ENCODE results near the gene SURF4. TPM values are rescaled to one million over a fixed set of nuclear protein-coding genes. Genes with fewer than 3 reads are reported as not detected.

Gene SURF4
- total RNA-seq, 1 donor from 2014 or later = 243 TPM

DNA sequence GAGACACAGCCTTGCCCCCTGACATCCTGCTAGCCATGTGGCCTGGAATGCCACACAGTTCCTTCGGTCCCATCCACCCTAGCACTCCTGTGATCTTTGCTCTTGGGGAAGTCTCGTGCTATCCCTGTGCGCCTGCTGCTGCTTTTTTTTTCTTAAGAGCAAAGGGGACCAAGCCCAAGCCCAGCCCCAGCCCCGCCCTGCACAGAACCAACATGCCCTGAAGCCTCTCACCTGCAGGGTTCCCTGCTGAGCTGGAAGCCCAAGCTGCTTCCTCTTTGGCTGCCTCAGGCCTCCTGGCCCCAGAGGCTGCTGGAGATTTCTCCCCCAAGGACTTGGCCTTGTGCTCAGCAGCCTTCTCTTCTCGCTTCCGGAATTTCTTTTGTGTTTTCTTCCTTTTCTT is 41.7 kb downstream of the SURF4 start:
- Mint-ChIP-seq H3K4me3 (ENCODE audit: unreplicated experiment) (peak overlapping the region; percentile 19), H3K4me1 (ENCODE audit: low read depth) (peaks cover 19% of the 10 kb centered on the region), H3K27me3 (ENCODE audit: low read depth) (no peaks in the 10 kb centered on the region), H3K36me3 (ENCODE audit: low read depth) (peaks cover 21% of the 10 kb centered on the region), H3K9me3 (ENCODE audit: low read depth) (no peaks in the 10 kb centered on the region), H3K27ac (ENCODE audit: unreplicated experiment) (no peak overlapping the region)
- peak; percentile 30 for DNase-seq (ENCODE audit: low spot score)
- TF ChIP-seq, protein P1, sequence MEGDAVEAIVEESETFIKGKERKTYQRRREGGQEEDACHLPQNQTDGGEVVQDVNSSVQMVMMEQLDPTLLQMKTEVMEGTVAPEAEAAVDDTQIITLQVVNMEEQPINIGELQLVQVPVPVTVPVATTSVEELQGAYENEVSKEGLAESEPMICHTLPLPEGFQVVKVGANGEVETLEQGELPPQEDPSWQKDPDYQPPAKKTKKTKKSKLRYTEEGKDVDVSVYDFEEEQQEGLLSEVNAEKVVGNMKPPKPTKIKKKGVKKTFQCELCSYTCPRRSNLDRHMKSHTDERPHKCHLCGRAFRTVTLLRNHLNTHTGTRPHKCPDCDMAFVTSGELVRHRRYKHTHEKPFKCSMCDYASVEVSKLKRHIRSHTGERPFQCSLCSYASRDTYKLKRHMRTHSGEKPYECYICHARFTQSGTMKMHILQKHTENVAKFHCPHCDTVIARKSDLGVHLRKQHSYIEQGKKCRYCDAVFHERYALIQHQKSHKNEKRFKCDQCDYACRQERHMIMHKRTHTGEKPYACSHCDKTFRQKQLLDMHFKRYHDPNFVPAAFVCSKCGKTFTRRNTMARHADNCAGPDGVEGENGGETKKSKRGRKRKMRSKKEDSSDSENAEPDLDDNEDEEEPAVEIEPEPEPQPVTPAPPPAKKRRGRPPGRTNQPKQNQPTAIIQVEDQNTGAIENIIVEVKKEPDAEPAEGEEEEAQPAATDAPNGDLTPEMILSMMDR (IDR thresholded peaks at IDR 0.05) = no peak

DNA sequence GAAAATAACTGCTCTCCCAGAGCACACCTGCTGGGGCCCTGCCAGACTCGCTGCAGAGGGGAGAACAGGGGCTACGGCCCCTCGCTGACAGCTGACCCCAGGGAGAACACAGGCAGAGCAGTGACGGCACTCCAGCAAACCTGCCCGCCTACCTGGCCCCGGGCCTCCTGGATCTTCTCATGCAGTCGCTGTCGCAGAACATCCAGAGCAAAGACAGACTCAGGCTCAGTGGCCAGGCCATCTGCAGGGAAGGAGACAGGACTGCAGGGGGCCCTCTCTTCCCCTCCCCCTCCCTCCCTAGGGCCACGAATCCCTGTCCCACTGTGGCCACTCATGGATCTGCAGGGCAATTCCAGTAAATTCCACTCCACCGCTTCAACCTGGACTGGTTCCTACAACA is 42.3 kb downstream of the SURF4 start:
- peak; percentile 61 for DNase-seq (ENCODE audit: low spot score)
- no peak overlapping the region for H3K27ac Mint-ChIP-seq (ENCODE audit: unreplicated experiment)
- H3K4me3 Mint-ChIP-seq (ENCODE audit: unreplicated experiment) = no peak overlapping the region
- peaks cover 19% of the 10 kb centered on the region for H3K36me3 Mint-ChIP-seq (ENCODE audit: low read depth)
- H3K9me3 Mint-ChIP-seq (ENCODE audit: low read depth) = no peaks in the 10 kb centered on the region
- H3K4me1 Mint-ChIP-seq (ENCODE audit: low read depth) = peaks cover 19% of the 10 kb centered on the region
- H3K27me3 Mint-ChIP-seq (ENCODE audit: low read depth) = no peaks in the 10 kb centered on the region
- TF ChIP-seq, protein P1 (IDR thresholded peaks at IDR 0.05) = no peak

DNA sequence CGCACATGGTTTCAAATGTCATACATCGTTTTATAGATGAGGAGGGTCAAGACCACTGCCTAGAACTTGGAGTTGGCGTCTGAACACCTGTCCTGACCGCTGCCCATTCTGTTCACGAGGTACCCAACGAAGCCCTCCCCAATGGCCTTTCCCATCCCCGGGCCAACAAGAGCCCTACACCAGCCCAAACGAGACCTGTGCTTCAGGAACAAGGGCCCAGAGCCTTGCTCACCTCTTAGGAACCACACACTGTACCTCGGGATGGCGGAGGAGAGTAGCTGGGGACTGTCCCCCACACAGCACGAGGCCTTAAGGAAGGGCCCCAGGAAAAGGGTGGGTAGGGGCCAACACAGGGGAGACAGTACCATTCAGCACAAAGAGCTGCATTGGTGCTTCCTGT is 42.8 kb downstream of the SURF4 start:
- DNase-seq (ENCODE audit: low spot score) = peak; percentile 55
- Mint-ChIP-seq H3K36me3 (ENCODE audit: low read depth) (peaks cover 19% of the 10 kb centered on the region), H3K4me3 (ENCODE audit: unreplicated experiment) (no peak overlapping the region), H3K27me3 (ENCODE audit: low read depth) (no peaks in the 10 kb centered on the region), H3K4me1 (ENCODE audit: low read depth) (peaks cover 19% of the 10 kb centered on the region), H3K9me3 (ENCODE audit: low read depth) (no peaks in the 10 kb centered on the region), H3K27ac (ENCODE audit: unreplicated experiment) (no peak overlapping the region)
- TF ChIP-seq, protein P1 (IDR thresholded peaks at IDR 0.05) = no peak

DNA sequence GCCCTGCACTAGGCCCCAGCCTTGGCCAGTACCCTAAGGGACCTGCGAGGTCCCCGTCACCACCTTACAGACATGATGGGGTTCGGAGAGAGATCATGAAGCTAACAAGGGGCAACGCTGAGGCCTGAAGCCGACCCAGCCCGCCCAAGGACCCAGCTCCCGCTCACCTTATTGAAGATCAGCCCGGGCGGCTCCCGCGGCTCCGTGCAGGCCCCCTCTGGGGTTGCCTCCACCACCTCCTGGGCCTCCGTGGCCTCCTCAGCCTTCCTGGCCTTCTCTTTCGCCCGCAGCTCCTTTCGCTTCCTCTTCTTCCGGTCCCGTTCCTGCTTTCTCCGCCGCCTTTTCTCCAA is 43.5 kb downstream of the SURF4 start:
- Mint-ChIP-seq H3K27ac (ENCODE audit: unreplicated experiment) (no peak overlapping the region), H3K4me1 (ENCODE audit: low read depth) (peaks cover 19% of the 10 kb centered on the region), H3K36me3 (ENCODE audit: low read depth) (peaks cover 19% of the 10 kb centered on the region)

DNA sequence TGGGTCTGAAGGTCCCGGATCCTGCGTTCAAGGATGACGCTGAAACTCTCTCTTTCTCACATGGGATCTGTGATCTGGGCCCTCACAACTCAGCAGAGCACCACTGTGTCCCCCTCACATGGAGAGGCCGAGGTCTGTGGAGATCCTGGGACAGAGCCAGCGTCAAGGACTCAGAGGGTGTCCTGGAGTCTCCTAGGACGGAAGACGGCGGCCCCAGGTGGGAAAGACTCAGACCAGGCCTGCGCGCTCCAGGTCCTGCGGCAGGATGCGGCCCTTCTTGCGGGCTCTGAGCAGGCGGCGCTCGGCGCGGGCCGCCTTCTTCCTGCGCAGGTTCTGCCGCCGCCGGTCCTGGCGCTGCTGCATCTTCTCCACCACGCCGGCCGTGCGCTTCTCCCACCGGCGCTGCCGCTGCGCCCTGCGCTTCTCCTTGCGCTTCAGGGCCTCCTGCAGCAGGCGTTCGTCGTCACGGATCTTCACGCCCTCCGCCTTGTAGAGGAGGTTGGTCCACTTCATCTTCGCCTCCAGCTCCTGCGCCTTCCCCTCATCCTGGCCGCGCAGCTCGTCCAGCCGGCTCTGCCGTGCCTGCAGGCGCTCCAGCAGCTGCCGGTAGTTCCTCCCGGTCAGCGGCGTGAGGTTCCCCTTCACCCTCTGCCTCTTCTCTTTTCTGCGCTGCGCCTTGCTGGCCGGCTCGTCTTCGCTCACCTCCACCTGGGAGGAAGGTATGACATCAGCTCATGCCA is 44.0 kb downstream of the SURF4 start:
- Mint-ChIP-seq H3K4me3 (ENCODE audit: unreplicated experiment) (no peak overlapping the region), H3K27me3 (ENCODE audit: low read depth) (no peaks in the 10 kb centered on the region), H3K27ac (ENCODE audit: unreplicated experiment) (no peak overlapping the region), H3K36me3 (ENCODE audit: low read depth) (peaks cover 19% of the 10 kb centered on the region), H3K9me3 (ENCODE audit: low read depth) (no peaks in the 10 kb centered on the region), H3K4me1 (ENCODE audit: low read depth) (peaks cover 18% of the 10 kb centered on the region)
- DNase-seq (ENCODE audit: low spot score) = peak; percentile 86
- TF ChIP-seq, protein P1 (IDR thresholded peaks at IDR 0.05) = no peak

More for the DNA sequence above, 43.5 kb downstream of the SURF4 start:
- Mint-ChIP-seq H3K9me3 (ENCODE audit: low read depth) (no peaks in the 10 kb centered on the region), H3K27me3 (ENCODE audit: low read depth) (no peaks in the 10 kb centered on the region), H3K4me3 (ENCODE audit: unreplicated experiment) (no peak overlapping the region)
- DNase-seq (ENCODE audit: low spot score) = peak; percentile 71
- TF ChIP-seq, protein P1 (IDR thresholded peaks at IDR 0.05) = no peak
